ENCODE data around the gene NOL3. TPM values are rescaled to one million over a fixed set of nuclear protein-coding genes. Genes with fewer than 3 reads are reported as not detected.
A peak's percentile ranks its signal among the peaks of the same experiment; 100 is the strongest.

The NOL3 gene
- total and polyA plus RNA-seq, 2 of the 13 experiments (the other 11 are each of a cell fraction or from before 2014, with no cell fraction given): 5.7 to 20.5 TPM

DNA sequence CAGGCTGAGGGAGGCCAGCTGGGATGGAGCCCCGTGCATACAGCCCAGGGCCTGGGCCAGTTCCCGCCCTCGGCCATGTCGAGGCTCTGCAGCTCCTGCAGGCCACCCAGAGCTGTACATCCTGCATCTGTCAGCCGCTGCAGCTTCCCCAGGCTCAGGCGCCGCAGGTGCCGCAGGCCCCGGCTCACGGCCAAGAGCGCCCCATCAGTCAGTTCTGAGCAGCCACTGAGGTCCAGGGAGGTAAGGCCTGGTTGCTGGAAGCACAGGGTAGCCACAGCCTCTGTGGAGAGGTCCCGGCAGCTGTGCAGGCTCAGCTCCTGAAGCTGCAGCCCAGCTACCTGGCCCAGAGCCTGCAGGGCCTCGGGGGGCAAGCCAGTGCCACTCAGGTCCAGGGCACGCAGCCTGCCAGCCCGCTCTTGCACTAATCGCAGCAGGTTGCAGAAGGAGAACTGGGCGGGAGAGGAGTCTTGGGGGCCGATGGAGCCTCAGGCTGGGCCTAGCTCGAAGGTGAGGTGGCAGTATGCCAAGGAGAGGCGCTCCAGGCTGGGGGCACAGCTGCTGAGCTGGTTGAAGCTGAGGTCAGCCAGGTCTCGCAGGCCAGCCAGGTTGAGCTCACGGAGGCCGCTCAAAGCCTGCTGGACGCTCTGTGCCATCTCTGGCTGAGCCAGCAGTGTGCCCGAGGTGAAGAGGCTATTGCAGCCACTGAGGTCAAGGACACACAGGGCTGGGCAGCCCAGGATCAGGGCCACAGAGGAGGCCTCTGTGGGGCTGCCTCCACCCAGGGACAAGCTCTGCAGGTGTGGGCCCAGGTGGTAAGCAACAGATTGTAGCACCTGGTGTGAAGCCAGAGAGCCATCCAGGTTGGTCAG is 40.0 kb downstream of the NOL3 start (continued):
- peak; percentile 47; the same call in 1 of the 2 replicates for TF ChIP-seq IRF9 (CRISPR knock-in tag; IDR thresholded peaks at IDR 0.05; ENCODE audit: borderline replicate concordance)
- TF ChIP-seq ZNF672 (CRISPR knock-in tag; IDR thresholded peaks at IDR 0.05): 0 out of 2 replicates have a peak, but pooled peaks have one; percentile 59
- no peak for TF ChIP-seq ZNF678 (CRISPR knock-in tag; IDR thresholded peaks at IDR 0.05)
- no peak for TF ChIP-seq DNMT1 (CRISPR knock-in tag; IDR thresholded peaks at IDR 0.05)
- no peak for TF ChIP-seq LRRFIP1 (CRISPR knock-in tag; conservative IDR thresholded peaks at IDR 0.05)
- TF ChIP-seq DRAP1 (CRISPR knock-in tag; IDR thresholded peaks at IDR 0.05): no peak
- TF ChIP-seq TAF15 (IDR thresholded peaks at IDR 0.05; ENCODE audit: low read depth, low read length, poor library complexity, severe bottlenecking): no peak
- TF ChIP-seq POLR2A (IDR thresholded peaks at IDR 0.05; ENCODE audit: insufficient read depth in 1 of 2, low read depth in 2 of 2, low read length in 2 of 2): no peak
- TF ChIP-seq HOXA7 (CRISPR knock-in tag; IDR thresholded peaks at IDR 0.05): no peak
- TF ChIP-seq ZSCAN20 (CRISPR knock-in tag; IDR thresholded peaks at IDR 0.05; ENCODE audit: borderline replicate concordance): no peak
- peak; percentile 64; the same call in 1 of the 2 replicates for TF ChIP-seq NCOA1 (CRISPR knock-in tag; IDR thresholded peaks at IDR 0.05)
- TF ChIP-seq ZNF891 (CRISPR knock-in tag; IDR thresholded peaks at IDR 0.05): peak; percentile 16; the same call in 1 of the 2 replicates
- no peak for TF ChIP-seq SRSF4 (IDR thresholded peaks at IDR 0.05; ENCODE audit: low read depth, low read length, poor library complexity, severe bottlenecking)
- no peak for TF ChIP-seq ZFP41 (CRISPR knock-in tag; IDR thresholded peaks at IDR 0.05; ENCODE audit: borderline replicate concordance)
- peak; percentile 12; the same call in 1 of the 2 replicates for TF ChIP-seq HOXA3 (CRISPR knock-in tag; IDR thresholded peaks at IDR 0.05)
- no peak for TF ChIP-seq HMG20A (CRISPR knock-in tag; IDR thresholded peaks at IDR 0.05; ENCODE audit: borderline replicate concordance)
- no peak for TF ChIP-seq SP2 (CRISPR knock-in tag; IDR thresholded peaks at IDR 0.05)
- TF ChIP-seq EEA1 (CRISPR knock-in tag; IDR thresholded peaks at IDR 0.05; ENCODE audit: borderline replicate concordance): no peak
- TF ChIP-seq ARID5B (CRISPR knock-in tag; IDR thresholded peaks at IDR 0.05): no peak
- no peak for TF ChIP-seq ZBTB34 (CRISPR knock-in tag; IDR thresholded peaks at IDR 0.05)
